Measurements from ENCODE around the gene EBLN1.
"Not testable (repeated sequence)": the region's sequence is repeated elsewhere in the genome, so short reads cannot be mapped to it uniquely, and the experiment has no call there.

The EBLN1 gene

DNA sequence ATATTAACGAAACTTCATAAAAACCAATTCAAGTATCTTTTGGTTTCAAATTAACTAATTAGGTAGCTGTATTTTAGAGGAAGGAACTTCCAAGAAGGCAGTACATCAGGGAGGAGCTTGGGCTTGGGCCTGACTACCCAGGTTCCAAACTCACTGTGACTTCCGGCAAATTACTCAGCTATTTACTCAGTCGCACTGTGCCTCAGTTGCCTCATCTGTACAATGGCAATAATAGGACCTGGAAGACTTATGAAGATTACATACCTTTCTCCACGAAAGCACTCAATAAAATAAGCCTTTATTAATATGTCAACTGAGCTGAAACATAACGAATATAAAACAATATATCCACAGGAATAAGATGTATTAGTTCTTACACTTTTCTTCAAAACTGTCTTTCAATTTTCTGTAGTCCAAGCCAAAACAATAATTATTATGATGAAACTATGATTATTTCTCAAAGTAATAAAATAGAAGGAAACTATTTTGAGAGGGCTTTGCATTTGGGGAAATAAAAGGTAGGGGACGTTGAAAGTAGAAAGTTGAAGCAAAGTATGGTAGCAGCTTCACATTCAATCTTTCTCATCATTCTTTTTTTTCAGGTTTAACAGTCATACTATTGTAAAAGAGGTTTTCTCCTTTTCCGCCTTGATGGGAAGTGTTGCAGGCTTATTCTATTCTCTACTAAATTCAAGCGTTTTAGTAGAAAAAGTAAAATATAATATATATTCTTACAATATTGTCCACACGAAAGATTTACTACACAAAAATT, 10.5 kb upstream of the EBLN1 start:
- no peak for DNase-seq

DNA sequence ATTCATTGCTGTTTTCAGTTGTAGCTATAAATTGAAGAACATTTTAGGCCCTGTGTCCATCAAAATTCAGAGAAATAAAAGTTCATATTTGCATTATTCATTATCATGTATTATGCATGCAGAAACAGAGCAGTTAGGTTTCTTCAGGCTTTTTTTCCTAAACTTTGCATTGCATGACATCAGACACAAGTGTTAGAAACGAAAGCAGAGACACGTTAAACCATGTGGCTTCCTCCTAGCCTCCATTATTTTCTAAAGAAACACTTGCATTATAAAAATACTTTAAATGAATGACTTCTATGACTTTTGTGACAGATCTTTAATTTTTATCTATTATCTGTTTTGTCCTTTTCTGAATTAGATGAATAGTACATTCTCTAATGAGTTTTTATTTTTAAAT, 8.8 kb upstream of the EBLN1 start:
- DNase-seq: no peak

DNA sequence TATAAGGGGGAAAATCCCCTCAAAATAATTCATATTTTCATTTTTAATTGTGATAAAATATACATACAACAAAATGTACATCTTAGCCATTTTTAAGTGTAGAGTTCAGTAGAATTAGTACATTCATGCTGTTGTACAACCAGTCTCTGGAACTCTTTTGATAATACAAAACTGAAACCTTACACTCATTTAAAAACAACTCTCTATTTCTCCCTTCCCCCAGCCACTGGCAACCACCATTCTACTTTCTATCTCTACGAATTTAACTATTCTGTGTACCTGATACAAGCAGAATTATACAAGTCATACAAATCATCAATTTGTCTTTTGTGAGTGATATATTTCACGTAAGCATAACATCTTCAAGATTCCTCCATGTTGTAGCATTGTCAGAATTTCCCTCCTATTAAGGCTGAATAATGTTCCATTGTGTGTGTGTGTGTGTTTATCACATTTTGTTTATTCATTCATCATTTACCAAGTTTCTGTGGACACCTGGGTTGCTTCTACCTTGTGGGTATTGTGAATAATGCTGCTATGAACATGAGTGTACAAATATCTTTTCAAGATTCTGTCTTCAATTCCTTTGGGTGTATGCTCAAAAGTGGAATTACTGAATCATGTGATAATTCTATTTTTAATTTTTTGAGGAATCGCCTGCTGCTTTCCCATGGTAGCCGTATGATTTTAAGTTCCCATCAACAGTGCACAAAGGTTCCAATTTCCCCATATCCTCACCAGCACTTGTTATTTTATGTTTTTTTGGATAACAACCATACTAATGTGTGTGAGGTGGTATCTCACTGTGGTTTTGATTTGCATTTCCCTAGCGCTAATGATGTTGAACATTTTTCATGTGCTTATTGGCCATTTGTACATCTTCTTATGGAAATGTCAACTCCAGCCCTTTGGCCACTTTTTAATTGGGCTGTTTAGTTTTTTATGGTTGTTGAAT, 4.7 kb upstream of the EBLN1 start:
- no peak for DNase-seq

DNA sequence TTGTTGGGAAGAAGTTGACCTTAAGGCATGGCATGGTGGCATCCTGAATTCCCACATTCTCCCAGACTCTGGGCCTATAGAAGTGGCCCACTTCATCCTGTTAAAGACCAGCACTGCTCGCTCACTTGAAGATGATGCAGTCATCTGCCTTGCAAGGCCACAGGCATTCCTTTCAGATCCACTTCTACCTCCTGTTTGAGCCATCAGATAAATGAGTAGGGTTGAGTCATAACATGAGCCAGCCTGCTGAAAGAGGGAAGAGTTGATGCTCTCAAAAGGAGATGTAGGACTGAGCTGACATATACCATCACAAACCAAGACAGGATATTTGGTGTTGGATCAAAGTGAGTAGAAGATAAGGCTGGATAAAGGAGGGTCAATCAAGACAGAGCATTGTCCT, 1.5 kb upstream of the EBLN1 start:
- DNase-seq: no peak

DNA sequence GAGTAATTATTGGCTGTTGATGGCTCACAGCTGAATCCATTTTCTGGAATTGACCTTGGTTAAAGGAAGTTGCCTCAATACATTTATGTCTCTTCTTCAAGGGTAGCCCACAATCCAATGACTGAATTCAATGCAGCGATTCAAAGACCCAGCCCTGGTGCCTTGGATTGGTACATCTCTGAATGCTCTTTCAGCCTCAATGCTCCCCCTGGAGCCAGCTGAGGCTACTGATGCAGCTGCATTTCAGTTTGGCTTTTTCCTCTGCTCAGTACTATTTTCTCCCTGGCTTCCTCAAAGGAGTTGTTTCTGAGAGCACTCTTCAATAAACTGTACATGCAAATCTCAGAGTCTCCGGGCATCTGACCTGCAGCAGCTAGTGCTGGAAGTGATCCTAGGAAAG, 633 bp upstream of the EBLN1 start:
- no peak for DNase-seq

DNA sequence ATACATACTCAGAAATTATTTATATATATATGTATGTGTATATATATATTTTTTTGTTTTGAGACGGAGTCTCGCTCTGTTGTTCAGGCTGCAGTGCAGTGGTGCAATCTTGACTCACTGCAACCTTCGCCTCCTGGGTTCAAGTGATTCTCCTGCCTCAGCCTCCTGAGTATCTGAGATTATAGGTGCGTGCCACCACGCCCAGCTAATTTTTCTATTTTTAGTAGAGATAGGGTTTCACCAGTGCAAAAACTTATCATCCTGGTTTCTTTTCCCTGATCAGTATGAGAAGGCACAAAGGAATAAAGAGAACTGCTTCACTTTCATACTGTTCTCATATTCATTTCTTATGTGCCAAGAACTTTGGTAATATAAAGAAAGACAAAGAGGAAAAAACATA, 731 bp downstream of the EBLN1 start:
- not testable (repeated sequence) for DNase-seq

DNA sequence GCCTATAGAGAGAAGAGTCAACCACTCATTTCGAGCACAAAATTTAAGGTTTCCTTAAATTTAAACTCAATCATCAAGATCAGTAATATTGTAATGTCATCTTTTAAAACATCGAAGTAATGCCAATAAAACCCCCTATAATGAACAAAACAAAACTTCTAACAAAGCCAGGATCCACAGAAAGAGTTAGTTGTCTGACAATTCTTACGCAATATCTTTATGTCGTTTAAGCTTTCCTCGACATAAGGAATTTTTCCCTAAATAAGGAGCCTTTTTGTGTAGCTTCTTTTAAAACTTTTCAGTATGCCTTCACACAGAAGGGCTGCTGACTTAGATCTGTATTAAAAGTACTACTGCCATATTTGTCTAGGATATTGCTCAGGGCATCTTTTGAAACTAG, 7.5 kb downstream of the EBLN1 start:
- DNase-seq: no peak

DNA sequence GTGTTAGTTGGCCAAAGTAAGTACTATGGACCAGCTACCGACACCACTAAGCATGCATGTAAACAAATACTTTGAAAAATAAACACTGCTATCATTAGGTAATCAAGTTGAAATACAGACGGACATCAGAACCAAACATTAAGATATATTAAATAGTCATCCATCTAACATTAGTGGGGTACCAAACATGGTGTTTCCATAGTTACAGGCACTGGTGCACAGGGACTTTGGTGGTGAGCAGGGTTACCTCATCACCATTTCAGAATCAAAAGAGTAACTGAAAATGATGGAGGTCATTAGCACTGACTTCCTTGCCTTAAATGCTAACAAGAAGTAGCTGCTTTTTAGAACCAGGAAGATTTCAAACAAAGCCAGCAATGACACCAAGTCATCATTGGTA, 23.9 kb downstream of the EBLN1 start:
- no peak for DNase-seq

DNA sequence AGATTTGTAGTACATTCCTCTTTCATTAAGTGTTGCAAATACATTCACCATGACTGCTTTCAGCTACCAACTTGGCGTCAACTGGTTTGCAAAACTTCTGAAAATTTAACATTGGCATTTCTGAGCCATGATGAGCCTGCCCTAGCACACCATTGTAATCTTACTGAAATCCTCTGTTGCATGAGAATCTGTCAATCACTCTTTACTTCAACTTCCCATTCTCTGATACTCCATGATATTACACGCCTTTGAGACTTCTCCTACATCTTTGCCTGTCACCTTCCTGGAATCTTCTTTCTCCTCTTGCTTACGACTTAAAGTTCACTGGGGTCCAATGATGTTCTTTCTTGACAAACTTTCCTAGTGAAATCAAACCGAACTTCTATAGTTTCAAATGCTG, 32.2 kb downstream of the EBLN1 start:
- DNase-seq: no peak

DNA sequence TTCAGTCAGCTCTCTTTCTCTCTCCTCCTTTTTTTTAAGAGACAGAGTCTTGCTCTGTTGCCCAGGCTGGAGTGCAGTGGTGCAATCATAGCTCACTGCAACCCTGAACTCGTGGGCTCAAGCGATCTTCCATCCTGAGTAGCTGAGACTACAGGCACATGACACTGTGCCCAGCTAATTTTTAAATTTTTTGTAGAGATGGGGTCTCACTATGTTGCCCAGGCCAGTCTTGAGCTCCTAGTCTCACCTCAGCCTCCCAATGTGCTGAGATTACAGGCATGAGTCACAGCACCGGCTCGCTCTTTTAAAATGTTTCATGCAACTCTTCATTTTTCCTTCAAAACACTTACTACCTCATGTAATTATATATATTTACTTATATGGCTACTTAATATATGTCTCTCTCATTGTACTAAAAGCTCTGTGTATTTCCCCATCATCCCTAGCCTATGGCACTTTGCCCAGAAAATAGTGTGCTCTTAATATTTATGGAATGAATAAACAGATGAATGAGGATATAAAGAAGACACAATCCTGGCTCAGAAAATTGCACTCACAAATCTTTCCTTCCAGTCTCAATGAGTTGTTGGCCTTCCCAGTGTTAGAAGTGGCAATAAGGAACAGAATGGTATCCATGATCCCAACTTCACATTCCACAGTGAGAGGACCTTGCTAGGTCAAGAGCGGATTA, 33.9 kb downstream of the EBLN1 start:
- no peak for DNase-seq

DNA sequence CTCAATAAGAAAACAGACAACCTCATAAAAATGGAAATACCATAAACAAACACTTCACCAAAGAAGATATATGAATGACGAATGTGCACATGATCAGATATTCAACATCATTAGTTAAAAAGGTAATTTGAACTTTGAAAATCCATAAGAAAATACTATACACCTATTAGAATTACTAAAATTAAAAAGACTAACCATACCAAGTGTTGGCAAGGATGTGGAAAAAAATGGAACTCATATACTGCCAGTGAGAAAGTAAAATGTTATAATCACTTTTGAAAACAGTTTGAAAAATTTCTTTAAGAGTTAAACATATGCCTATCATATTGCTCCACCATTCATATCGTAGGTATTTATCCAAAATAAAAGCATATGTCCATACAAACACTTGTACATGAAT, 37.1 kb downstream of the EBLN1 start:
- DNase-seq: no peak

DNA sequence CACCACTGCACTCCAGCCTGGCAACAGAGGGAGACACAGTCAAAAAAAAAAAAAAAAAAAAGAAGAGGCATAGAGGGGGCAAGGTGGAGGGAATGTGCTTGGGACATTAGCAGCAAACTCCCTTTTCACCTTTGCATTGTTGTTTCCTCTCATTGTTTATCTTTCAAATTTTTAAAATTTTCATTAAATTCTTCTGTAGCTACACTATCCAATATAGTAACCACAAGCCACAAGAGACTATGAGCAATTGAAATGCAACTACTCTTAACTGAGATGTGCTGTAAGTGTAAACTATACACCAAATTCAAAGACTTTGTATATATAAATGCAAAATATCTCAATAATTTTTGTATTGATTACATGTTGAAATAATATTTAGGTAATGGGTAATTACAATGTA, 43.4 kb downstream of the EBLN1 start:
- no peak for DNase-seq

DNA sequence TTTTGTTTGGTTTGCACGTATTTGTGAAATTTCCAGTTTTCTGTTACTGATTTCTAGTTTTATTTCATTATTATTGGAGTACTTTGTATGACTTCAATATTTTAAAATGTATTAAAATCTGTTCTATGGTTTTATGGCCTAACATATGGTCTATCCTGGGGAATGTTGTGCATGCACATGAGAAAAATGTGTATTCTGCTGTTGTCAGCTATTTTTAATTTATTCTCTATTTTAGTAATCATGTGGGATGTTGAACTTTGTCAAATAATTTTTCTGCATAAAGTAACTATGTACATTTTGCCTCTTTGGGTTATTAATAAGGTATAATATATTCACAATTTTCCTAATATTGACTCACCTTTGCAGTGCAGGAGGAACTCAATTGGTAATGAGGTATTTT, 46.7 kb downstream of the EBLN1 start:
- DNase-seq: no peak

DNA sequence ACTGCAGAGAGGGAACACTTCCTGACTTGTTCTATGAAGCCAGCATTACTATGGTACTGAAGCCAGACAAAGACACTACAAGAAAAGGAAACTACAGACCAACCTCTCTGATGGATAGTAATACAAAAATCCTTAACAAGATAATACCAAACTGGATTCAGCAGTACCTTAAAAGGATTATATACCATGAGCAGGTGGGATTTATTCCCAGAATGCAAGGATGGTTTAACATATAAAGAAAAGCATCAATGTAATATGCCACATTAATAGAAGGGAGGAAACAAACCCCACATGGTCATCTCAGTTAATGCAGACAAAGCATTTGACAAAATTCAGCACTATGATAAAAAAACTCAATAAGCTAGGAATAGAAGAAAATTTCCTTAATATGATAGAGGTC, 47.2 kb downstream of the EBLN1 start:
- no peak for DNase-seq

DNA sequence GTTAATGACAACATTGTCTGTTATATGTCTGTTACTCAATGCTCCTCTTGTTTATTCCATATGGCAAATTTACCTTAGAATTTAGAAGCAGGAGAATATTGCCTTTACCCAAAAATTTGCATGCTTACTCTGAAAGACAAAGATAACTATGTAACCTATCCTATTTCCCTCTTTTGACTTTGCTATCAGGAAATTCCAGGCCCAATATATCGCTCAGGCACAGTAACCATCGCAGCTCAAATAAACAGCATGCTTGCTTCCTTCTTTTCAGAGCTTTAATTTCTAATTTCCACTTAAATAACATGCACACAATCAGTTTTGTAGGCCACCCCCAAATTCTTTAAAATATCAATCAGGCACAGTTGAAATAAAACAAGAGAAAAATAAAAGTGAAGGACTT, 57.8 kb downstream of the EBLN1 start:
- DNase-seq: no peak

DNA sequence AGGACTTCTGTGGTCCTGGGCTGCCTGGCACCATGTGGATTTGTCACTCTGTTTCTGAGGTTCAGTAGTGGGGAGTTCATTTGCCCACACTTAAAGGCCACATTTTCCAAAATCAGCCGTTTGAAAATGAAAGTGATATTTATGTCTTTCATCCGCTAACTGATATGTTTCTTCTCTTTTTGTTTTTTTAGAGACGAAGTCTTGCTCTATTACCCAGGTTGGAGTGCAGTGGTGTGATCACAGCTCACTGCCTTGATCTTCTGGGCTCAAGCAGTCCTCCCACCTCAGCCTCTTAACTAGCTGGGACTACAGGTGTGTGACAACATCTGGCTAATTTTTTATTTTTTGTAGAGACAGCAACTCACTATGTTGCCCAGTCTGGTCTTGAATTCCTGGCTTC, 58.6 kb downstream of the EBLN1 start:
- peak in 1 of 6 experiments; percentile 6 for DNase-seq

Data from stimulated activated naive CD4-positive, alpha-beta T cell (primary cell).